Embryonic facial prominence (tissue), 1 donor: Measurements from ENCODE around the gene PTPRE.

ENCODE experiments used
- DNase-seq: peaks from one replicate; pipeline ENCODE4 v3.0.0-alpha.2; 2016; ENCODE audit errors: extremely low spot score

The PTPRE gene

GRCh38 chr10:128059266-128059981, 152.5 kb downstream of the PTPRE start:
- DNase-seq = no peak

- DNase-seq = no peak
These were observed 153.0 kb downstream of the PTPRE start for GRCh38 chr10:128059982-128060293.

GRCh38 chr10:128060341-128061250, 153.7 kb downstream of the PTPRE start:
- DNase-seq = no peak

GRCh38 chr10:128061306-128062300, 154.7 kb downstream of the PTPRE start:
- no peak for DNase-seq

- DNase-seq = no peak
These were observed 155.5 kb downstream of the PTPRE start for GRCh38 chr10:128062331-128062880.

GRCh38 chr10:128062881-128063563, 156.1 kb downstream of the PTPRE start:
- DNase-seq = no peak

- no peak for DNase-seq
These were observed 156.8 kb downstream of the PTPRE start for GRCh38 chr10:128063736-128064107.

- DNase-seq = no peak
These were observed 157.4 kb downstream of the PTPRE start for GRCh38 chr10:128064108-128064969.

- DNase-seq = no peak
These were observed 158.2 kb downstream of the PTPRE start for GRCh38 chr10:128064970-128065580.

GRCh38 chr10:128065881-128066534, 159.1 kb downstream of the PTPRE start:
- DNase-seq = no peak

GRCh38 chr10:128066870-128067382, 160.0 kb downstream of the PTPRE start:
- DNase-seq = no peak

- no peak for DNase-seq
These were observed 160.9 kb downstream of the PTPRE start for GRCh38 chr10:128067691-128068397.

- no peak for DNase-seq
These were observed 161.7 kb downstream of the PTPRE start for GRCh38 chr10:128068398-128069285.

- peak; percentile 64 for DNase-seq
These were observed 162.6 kb downstream of the PTPRE start for GRCh38 chr10:128069351-128070051.

- no peak for DNase-seq
These were observed 163.3 kb downstream of the PTPRE start for GRCh38 chr10:128070161-128070560.

GRCh38 chr10:128070721-128071416, 164.0 kb downstream of the PTPRE start:
- DNase-seq = no peak
